KMS-11 (cell line): ENCODE results near the gene ADGRV1.

Source experiments
- H2AFZ ChIP-seq: fragments of 200-600 bp; sonication (generic); 2 replicates; pipeline ENCODE4 v1.6.1; 2016; ENCODE audit warnings: antibody characterized with exemption, mixed run types, low read depth
- H3K27ac ChIP-seq: fragments of 200-600 bp; sonication (generic); 2 replicates; pipeline ENCODE4 v1.6.1; 2016; ENCODE audit warnings: mild to moderate bottlenecking, mixed run types
- H3K27me3 ChIP-seq: fragments of 200-600 bp; sonication (generic); 2 replicates; pipeline ENCODE4 v1.6.1; 2017; ENCODE audit warnings: mild to moderate bottlenecking, low read depth, mixed run types, moderate library complexity; ENCODE audit not compliant: insufficient read depth
- H3K36me3 ChIP-seq: fragments of 200-600 bp; sonication (generic); 2 replicates; pipeline ENCODE4 v1.6.1; 2017; ENCODE audit warnings: mild to moderate bottlenecking, mixed run types; ENCODE audit not compliant: insufficient read depth
- H3K4me1 ChIP-seq: fragments of 200-600 bp; sonication (generic); 2 replicates; pipeline ENCODE4 v1.6.1; 2016; ENCODE audit warnings: mild to moderate bottlenecking, low read depth, mixed run types; ENCODE audit not compliant: poor library complexity, severe bottlenecking
- H3K4me2 ChIP-seq: fragments of 200-600 bp; sonication (generic); 2 replicates; pipeline ENCODE4 v1.7.0; 2016; ENCODE audit warnings: mild to moderate bottlenecking, mixed run types
- H3K4me3 ChIP-seq: fragments of 200-600 bp; sonication (generic); IDR thresholded peaks from 2 replicates; pipeline ENCODE4 v1.6.1; 2017; ENCODE audit warnings: low read depth, low read length, mixed read lengths; ENCODE audit not compliant: insufficient read depth
- H3K79me2 ChIP-seq: fragments of 200-600 bp; sonication (generic); 2 replicates; pipeline ENCODE4 v1.6.1; 2016; ENCODE audit warnings: low read depth, mixed run types; ENCODE audit not compliant: insufficient read depth
- H3K9ac ChIP-seq: fragments of 200-600 bp; sonication (generic); 2 replicates; pipeline ENCODE4 v1.6.1; 2016; ENCODE audit warnings: mild to moderate bottlenecking, mixed run types
- H4K20me1 ChIP-seq: fragments of 200-600 bp; sonication (generic); 2 replicates; pipeline ENCODE4 v1.6.1; 2016; ENCODE audit warnings: mild to moderate bottlenecking, mixed run types; ENCODE audit not compliant: insufficient read depth
- TF ChIP-seq, protein P1 (sequence below): fragments of 200-600 bp; sonication (generic); conservative IDR thresholded peaks from 2 replicates; pipeline ENCODE4 v1.6.1; 2017; ENCODE audit warnings: low read depth, mild to moderate bottlenecking, antibody characterized with exemption, low read length, moderate library complexity, mixed read lengths

Gene ADGRV1

DNA sequence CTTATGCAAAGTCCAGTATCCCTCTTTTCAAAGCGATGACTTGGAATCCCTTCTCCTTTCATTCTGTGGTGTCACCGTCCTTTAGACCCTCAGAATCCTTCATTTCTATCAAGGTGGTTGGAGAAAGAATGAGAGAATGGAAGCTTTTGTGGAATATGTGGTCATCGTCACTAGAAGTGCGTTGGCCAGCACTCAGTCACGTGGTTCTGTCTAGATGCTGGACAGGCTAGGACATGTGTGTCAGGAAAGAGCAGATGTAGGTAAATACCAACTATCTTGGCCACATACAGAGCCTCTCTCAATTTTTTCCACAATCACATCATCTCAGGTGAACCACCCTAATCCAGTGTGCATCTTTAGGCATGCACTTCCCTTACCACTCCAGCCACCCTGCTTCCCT lies 618.5 kb downstream of the ADGRV1 start:
- H3K4me1 ChIP-seq, result peaks cover 3% of the 10 kb centered on the region
- no peak overlapping the region for H3K9ac ChIP-seq
- H3K4me2 ChIP-seq, result no peak overlapping the region
- TF ChIP-seq, protein P1, sequence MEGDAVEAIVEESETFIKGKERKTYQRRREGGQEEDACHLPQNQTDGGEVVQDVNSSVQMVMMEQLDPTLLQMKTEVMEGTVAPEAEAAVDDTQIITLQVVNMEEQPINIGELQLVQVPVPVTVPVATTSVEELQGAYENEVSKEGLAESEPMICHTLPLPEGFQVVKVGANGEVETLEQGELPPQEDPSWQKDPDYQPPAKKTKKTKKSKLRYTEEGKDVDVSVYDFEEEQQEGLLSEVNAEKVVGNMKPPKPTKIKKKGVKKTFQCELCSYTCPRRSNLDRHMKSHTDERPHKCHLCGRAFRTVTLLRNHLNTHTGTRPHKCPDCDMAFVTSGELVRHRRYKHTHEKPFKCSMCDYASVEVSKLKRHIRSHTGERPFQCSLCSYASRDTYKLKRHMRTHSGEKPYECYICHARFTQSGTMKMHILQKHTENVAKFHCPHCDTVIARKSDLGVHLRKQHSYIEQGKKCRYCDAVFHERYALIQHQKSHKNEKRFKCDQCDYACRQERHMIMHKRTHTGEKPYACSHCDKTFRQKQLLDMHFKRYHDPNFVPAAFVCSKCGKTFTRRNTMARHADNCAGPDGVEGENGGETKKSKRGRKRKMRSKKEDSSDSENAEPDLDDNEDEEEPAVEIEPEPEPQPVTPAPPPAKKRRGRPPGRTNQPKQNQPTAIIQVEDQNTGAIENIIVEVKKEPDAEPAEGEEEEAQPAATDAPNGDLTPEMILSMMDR, result no peak
- H3K79me2 ChIP-seq, result no peaks in the 10 kb centered on the region
- H3K27me3 ChIP-seq, result no peaks in the 10 kb centered on the region
- H3K36me3 ChIP-seq, result no peaks in the 10 kb centered on the region
- H4K20me1 ChIP-seq, result no peaks in the 10 kb centered on the region
- no peak overlapping the region for H3K4me3 ChIP-seq
- no peak overlapping the region for H2AFZ ChIP-seq
- H3K27ac ChIP-seq, result no peak overlapping the region

DNA sequence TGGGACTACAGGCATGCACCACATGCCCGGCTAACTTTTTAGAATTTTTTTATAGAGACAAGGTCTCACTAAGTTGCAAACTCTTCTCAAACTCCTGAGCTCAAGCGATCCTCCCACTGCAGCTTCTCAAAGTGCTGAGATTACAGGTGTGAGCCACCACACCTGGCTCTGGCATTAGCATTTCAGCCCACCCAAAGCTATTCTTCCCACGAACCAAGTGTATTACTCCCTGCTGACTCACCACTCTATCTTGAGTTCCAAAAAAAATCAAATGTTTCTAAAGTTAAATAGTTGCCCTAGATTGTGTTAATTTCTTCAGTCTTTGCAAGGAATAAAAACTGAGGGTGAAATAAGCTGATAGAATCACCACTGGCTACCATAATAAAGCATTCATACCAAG lies 619.0 kb downstream of the ADGRV1 start:
- H3K9ac ChIP-seq, result no peak overlapping the region
- no peak overlapping the region for H2AFZ ChIP-seq
- no peaks in the 10 kb centered on the region for H3K79me2 ChIP-seq
- H3K27me3 ChIP-seq, result no peaks in the 10 kb centered on the region
- H3K4me1 ChIP-seq, result peaks cover 7% of the 10 kb centered on the region
- no peaks in the 10 kb centered on the region for H4K20me1 ChIP-seq
- H3K4me2 ChIP-seq, result no peak overlapping the region
- TF ChIP-seq, protein P1, result no peak
- no peaks in the 10 kb centered on the region for H3K36me3 ChIP-seq
- H3K4me3 ChIP-seq, result no peak overlapping the region
- H3K27ac ChIP-seq, result no peak overlapping the region

DNA sequence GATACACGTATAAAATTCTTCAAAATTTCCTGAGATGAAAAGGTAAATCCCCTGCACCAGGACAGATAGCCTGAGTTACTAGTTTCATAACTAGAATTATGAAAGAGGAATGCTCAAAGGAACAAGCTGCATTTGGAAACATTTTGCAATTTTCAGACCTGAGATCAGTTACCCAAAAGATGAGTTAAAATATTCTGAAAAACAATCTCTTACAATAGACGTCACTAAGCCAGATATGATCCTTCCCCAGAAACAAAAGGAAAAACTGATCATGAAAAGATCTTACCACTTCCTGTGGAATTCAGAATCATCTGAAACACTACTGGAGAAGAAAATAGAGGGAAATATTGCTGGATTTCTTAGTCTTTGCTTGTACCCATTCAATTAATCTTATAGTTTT lies 619.9 kb downstream of the ADGRV1 start:
- H3K79me2 ChIP-seq, result no peaks in the 10 kb centered on the region
- no peak overlapping the region for H2AFZ ChIP-seq
- no peaks in the 10 kb centered on the region for H3K36me3 ChIP-seq
- no peak overlapping the region for H3K9ac ChIP-seq
- H3K27me3 ChIP-seq, result no peaks in the 10 kb centered on the region
- TF ChIP-seq, protein P1, result no peak
- H3K27ac ChIP-seq, result no peak overlapping the region
- no peaks in the 10 kb centered on the region for H4K20me1 ChIP-seq
- H3K4me3 ChIP-seq, result no peak overlapping the region
- no peak overlapping the region for H3K4me2 ChIP-seq
- H3K4me1 ChIP-seq, result peaks cover 16% of the 10 kb centered on the region

DNA sequence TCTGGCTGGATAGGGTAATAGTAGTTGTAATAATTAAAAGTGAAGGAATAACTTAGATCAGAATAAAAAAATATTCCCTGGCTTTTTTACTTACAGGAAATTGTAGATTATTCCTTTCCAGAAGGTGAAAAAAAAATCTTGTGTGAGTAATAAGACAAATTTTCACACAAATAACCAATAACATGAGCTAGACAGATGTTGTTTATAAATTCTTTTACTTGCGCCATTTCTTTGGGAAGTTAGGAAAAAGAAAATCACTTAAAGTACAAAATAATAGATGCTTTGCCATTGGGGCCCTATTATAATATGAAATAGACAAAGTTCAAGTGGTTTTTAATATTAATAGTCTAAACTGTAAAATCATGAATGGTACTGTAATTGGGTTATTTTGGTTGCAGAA lies 620.4 kb downstream of the ADGRV1 start:
- H3K9ac ChIP-seq, result no peak overlapping the region
- H4K20me1 ChIP-seq, result no peaks in the 10 kb centered on the region
- TF ChIP-seq, protein P1, result no peak
- H3K79me2 ChIP-seq, result no peaks in the 10 kb centered on the region
- H3K27ac ChIP-seq, result no peak overlapping the region
- no peak overlapping the region for H2AFZ ChIP-seq
- no peak overlapping the region for H3K4me2 ChIP-seq
- H3K27me3 ChIP-seq, result no peaks in the 10 kb centered on the region
- H3K4me1 ChIP-seq, result peaks cover 21% of the 10 kb centered on the region
- H3K36me3 ChIP-seq, result no peaks in the 10 kb centered on the region
- H3K4me3 ChIP-seq, result no peak overlapping the region
